Activated CD4-positive, alpha-beta T cell treated with anti-CD3 and anti-CD28 coated beads, Interleukin-2, amount 10 ng/mL, durations not matched to agents 7 days and 5 days (primary cell): ENCODE measurements around the gene SIGLEC12. TPM values are rescaled to one million over a fixed set of nuclear protein-coding genes. Genes with fewer than 3 reads are reported as not detected.
A peak's percentile ranks its signal among the peaks of the same experiment; 100 is the strongest.

Experiments
- CTCF ChIA-PET: fragments of 350-600 bp; sonication (Branson Sonifier 250); formaldehyde crosslinking; loops from one replicate; lab custom pipeline; 2021; ENCODE audit warnings: antibody characterized with exemption; lab: Charles Lee
- POLR2A ChIA-PET: fragments of 350-600 bp; sonication (Branson Sonifier 250); formaldehyde crosslinking; loops from one replicate; lab custom pipeline; 2021; ENCODE audit warnings: antibody characterized with exemption; lab: Charles Lee
- DNase-seq: peaks from one replicate; pipeline ENCODE4 v3.0.0-alpha.2; 2020
- H3K27ac Mint-ChIP-seq: one replicate; pipeline ENCODE4 v1.8.0; 2021; ENCODE audit warnings: mild to moderate bottlenecking, moderate library complexity, mixed read lengths
- H3K27me3 Mint-ChIP-seq: one replicate; pipeline ENCODE4 v1.8.0; 2021; ENCODE audit warnings: mixed read lengths
- H3K36me3 Mint-ChIP-seq: one replicate; pipeline ENCODE4 v1.8.0; 2021; ENCODE audit warnings: low read depth, mixed read lengths
- H3K4me1 Mint-ChIP-seq: one replicate; pipeline ENCODE4 v1.8.0; 2021; ENCODE audit warnings: mixed read lengths
- H3K4me3 Mint-ChIP-seq: one replicate; pipeline ENCODE4 v1.8.0; 2021; ENCODE audit warnings: mild to moderate bottlenecking, moderate library complexity, mixed read lengths
- H3K9me3 Mint-ChIP-seq: one replicate; pipeline ENCODE4 v1.8.0; 2021; ENCODE audit warnings: mixed read lengths
- total RNA-seq, 2 experiments: library from RNA; stranded (reverse); gene quantifications; one replicate each; pipeline ENCODE4 v1.2.3, GENCODE V29; 2021

Gene SIGLEC12
- total RNA-seq, 2 experiments from 2014 or later, result 1.0 to 1.1 TPM

DNA sequence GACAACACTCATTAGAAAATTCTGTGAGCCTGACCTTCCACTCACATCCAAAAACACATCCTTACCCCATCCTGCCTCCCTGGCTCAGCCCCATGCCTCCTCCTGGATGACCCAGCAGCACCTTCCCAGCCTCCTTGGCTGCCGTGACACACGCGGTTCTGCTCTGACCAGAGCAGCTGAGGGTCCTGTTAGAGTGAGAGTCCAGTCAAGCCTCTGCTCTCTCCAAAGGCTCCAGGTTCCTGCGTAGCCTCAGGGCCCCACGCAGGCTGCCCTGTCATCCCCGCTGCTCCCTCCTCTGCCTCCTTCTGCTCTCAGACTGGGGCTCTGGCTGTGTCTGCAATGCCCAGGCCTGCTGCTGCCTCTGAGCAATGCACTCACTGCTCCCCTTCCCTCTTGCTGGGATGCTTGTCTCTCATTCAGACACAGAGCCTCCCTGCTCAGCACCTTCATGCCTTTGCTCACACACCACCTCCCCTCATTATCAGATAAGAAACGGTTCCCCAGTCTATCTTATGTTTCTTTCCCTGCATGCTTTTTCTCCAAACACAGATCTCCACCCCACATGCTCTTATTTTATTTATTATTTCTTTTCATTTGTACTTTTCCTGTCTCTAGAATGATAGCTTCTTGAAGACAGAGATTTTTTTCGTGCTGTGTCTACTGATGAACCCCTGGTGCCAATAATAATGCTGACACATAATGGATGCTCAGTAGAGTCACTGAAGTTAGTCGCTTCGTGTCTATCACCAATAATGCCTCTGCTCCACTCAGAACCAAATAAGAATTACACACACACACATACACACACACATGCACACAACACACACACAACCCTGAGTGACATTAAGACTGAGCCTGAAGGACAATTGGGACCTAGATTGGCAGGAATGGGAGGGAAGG lies 40.1 kb upstream of the SIGLEC12 start:
- Mint-ChIP-seq H3K4me1 (peaks cover 9% of the 10 kb centered on the region), H3K27me3 (peaks cover 23% of the 10 kb centered on the region), H3K9me3 (no peaks in the 10 kb centered on the region), H3K4me3 (no peak overlapping the region), H3K27ac (no peak overlapping the region), H3K36me3 (no peaks in the 10 kb centered on the region)
- DNase-seq, result no peak
- POLR2A ChIA-PET, result no interaction called here
- CTCF ChIA-PET, result interaction anchor here (0.6 kb wide), 1 partner anchor 898 kb away, joined by 3 read pairs; no protein-coding TSS in a partner anchor

DNA sequence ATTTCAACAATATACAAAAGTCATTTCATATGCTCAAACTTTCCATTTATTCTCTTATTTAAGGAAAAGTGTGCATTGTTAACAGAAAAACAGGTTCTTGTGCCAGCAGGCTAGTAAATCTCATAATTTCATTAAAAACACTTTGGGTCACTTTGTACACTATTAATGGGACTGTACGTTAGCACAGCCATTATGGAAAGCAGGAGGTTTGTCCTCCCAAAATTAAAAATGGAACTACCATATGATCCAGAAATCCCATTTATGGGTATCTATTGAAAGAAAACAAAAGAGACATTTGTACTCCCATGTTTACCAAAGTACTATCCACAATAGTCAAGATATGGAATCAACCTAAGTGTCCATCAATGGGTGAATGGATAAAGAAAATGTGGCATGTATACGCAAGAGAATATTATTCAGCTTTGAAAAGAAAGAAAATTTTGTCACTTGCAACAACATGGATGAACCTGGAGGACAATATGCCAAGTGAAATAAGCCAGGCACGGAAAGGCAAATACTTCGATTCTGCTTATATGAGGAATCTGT lies 38.3 kb upstream of the SIGLEC12 start:
- no peaks in the 10 kb centered on the region for H3K9me3 Mint-ChIP-seq
- H3K4me3 Mint-ChIP-seq, result no peak overlapping the region
- CTCF ChIA-PET, result no interaction called here
- no peak overlapping the region for H3K27ac Mint-ChIP-seq
- H3K36me3 Mint-ChIP-seq, result no peaks in the 10 kb centered on the region
- no peaks in the 10 kb centered on the region for H3K4me1 Mint-ChIP-seq
- POLR2A ChIA-PET, result no interaction called here
- H3K27me3 Mint-ChIP-seq, result peaks cover 35% of the 10 kb centered on the region
- DNase-seq, result no peak

DNA sequence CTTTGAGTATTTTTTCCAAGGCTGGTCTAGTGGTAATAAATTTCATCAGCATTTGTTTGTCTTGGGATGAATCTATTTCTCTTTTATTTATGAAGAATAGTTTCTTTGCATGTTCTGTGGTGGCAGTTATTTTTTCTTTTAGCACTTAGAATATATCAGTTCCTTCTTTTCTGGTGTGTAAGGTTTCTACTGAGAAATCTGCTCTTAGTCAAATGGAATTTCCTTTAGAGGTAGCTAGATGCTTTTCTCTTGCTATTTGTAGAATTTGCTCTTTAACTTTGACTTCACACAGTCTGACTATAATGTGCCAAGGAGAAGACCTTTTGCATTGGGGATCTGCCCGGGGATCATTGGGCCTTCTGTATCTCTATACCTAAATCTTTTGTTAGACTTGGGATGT lies 33.9 kb upstream of the SIGLEC12 start:
- ChIA-PET POLR2A (no interaction called here), CTCF (interaction anchor here (1.1 kb wide), 1 partner anchor 11 kb away, joined by 3 read pairs; no protein-coding TSS in a partner anchor)
- Mint-ChIP-seq H3K4me3 (no peak overlapping the region), H3K4me1 (peaks cover 7% of the 10 kb centered on the region), H3K27me3 (peaks cover 54% of the 10 kb centered on the region), H3K9me3 (no peaks in the 10 kb centered on the region), H3K27ac (no peak overlapping the region), H3K36me3 (peaks cover 1% of the 10 kb centered on the region)
- no peak for DNase-seq

DNA sequence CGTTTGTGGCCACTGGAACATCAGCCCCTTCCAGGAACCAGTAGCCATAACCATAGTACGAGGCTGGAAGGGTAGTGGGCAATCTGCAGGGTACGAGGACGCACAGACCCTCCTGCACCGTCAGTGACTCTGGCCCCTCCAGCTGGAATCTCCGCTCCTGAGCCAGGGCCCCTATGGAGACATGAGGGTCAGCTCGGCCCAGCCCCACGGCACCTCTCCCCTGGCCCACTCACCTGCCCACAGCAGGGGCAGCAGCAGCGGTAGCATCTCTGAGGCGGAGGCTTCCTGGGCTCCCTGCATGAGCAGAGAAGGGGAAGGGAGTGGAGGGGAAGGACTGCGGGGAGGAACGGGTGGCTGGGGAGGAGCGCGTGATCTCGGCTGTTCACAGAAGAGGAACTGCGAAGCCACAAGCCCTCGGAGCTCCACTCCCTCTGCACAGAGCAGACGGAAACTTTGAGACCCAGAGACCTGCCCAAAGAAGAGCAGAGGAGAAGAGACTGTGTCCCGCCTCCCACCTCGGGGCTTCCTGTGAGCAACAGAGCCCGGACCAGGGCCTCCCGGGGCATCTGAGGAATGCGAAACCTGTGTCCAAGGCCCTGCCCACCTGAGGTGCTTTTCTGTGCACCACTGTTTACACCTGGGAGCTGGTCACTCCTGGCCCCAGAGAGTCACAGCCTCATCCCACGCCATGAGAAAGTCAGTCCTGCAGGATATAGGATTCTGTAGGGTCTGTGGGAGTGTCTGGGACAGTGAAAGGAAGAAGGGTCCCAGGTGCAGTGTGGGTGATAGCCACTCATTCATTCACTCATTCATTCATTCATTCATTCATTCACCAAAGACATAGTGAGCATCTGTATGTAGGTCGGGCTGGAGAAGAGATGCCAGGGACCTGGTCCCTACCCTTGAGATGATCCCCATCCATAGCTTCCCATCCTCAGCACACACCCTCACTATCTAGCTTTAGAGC lies 30.0 kb upstream of the SIGLEC12 start, which contains the start of gene SIGLEC6:
TSS of gene SIGLEC6 (minus strand) at position 322 of the 967 bp plus-strand sequence. CDS start at position 300, 22 bp downstream.
- H3K4me1 Mint-ChIP-seq, result peaks cover 7% of the 10 kb centered on the region
- H3K4me3 Mint-ChIP-seq, result no peak within 1 kb of the TSS
- peak; percentile 39 for DNase-seq
- no peak within 1 kb of the TSS for H3K27ac Mint-ChIP-seq
- CTCF ChIA-PET, result interaction anchor here (2.2 kb wide), 1 partner anchor 16 kb away, joined by 9 read pairs; no protein-coding TSS in a partner anchor
- POLR2A ChIA-PET, result no interaction called here
- peaks cover 52% of the 10 kb centered on the region for H3K27me3 Mint-ChIP-seq
- H3K9me3 Mint-ChIP-seq, result no peaks in the 10 kb centered on the region
- peaks cover 1% of the 10 kb centered on the region for H3K36me3 Mint-ChIP-seq

DNA sequence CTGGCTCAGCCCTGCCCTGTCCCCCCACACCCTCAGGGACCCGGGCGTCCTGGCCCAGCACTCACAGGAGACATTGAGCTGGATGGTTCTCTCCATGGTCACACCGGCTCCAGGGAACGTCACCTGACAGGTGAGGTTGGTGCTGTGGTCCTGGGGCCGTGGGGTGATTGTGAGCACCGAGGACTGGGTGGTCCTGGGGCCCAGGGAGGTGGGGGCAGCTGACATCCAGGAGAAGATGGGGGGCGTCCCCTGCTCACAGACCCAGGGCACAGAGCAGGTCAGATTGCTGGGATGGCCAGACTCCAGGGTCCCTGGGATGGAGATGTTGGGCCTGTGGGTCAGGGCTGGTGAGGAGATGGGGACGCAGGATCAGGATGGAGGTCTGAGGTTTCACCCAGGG lies 29.0 kb upstream of the SIGLEC12 start:
- peaks cover 49% of the 10 kb centered on the region for H3K27me3 Mint-ChIP-seq

DNA sequence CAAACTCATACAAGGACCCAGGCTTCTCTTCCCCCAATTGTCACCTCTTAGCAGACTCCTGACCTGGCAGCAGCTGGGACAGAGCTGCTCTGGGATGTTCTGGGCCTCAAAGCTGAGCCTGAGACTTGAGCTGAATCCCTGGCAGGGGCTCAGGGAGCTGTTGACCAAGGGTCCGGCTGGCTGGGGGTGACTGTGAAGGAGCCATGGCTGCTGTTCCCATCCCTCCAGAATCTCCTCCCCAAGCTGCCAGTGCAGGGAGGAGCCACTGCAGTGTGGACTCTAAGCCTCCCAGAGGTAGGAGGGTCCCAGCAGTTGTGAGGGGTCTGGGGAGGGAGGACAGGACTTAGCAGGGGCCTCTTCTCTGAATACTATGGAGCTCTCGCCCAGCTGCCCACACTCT lies 27.7 kb upstream of the SIGLEC12 start:
- Mint-ChIP-seq H3K36me3 (peaks cover under 1% of the 10 kb centered on the region), H3K9me3 (no peaks in the 10 kb centered on the region), H3K4me1 (peaks cover 7% of the 10 kb centered on the region), H3K4me3 (no peak overlapping the region), H3K27me3 (peaks cover 36% of the 10 kb centered on the region), H3K27ac (no peak overlapping the region)
- POLR2A ChIA-PET, result no interaction called here
- no peak for DNase-seq
- CTCF ChIA-PET, result no interaction called here

More for the DNA sequence above, 29.0 kb upstream of the SIGLEC12 start:
- Mint-ChIP-seq H3K9me3 (no peaks in the 10 kb centered on the region), H3K27ac (no peak overlapping the region), H3K36me3 (peaks cover 1% of the 10 kb centered on the region), H3K4me3 (no peak overlapping the region), H3K4me1 (peaks cover 7% of the 10 kb centered on the region)
- no peak for DNase-seq
- CTCF ChIA-PET, result interaction anchor here (1.1 to 2.2 kb wide), 2 partner anchors 11 to 15 kb away, joined by 3 to 9 read pairs; no protein-coding TSS in a partner anchor
- POLR2A ChIA-PET, result no interaction called here

DNA sequence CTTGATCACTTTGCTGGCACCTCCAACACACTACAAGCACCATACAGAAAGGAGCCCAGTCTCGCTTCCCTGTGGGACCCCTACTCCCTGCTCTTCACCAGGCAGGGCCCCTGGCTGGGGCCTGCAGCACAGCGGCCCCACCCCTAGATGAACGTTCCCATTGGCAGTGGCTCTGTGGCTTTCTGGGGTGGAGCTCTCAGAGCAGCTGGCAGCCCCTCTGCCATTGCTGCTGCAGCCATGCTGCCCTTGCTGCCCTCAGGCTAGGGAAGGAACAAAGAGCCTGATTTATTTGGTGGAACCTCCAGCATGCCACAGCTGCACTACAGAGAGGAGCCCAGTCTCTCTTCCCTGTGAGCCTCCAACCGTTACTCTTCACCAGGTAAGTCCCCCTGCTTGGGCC lies 24.1 kb upstream of the SIGLEC12 start:
- ChIA-PET POLR2A (no interaction called here), CTCF (interaction anchor here (0.6 to 1.4 kb wide), 2 partner anchors 10 to 136 kb away, joined by 3 read pairs; no protein-coding TSS in a partner anchor)
- Mint-ChIP-seq H3K4me1 (no peaks in the 10 kb centered on the region), H3K27ac (no peak overlapping the region), H3K9me3 (no peaks in the 10 kb centered on the region), H3K36me3 (no peaks in the 10 kb centered on the region), H3K27me3 (peaks cover 21% of the 10 kb centered on the region), H3K4me3 (no peak overlapping the region)
- DNase-seq, result no peak

DNA sequence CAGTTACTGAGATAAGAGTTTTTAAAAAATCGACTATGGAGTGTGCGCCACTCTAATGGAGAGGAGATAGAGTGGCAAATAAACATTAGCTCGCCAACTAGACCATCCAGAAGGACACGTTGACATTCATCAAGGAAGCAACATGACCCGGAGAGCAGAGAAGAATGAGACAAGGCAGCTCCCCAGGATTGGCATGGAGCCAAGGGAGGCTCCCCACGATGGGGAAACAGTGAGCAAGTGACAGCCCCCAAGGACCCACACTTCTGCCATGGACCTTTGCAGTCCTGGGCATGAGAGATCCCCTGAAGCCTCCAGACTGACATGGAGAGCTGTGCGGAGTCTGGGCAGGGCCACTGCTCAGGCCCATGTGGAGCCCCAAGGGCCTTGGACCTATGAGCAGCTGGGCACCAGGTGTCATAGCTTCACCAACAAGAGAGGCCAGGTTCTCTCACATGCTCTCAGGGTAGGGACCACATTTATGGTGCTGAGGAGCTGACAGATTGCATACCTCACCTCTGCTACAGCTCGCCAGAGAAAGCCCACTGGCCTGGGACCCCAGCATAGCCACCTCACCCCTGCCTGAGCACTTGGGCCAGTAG lies 23.2 kb upstream of the SIGLEC12 start:
- H3K36me3 Mint-ChIP-seq, result no peaks in the 10 kb centered on the region
- H3K27me3 Mint-ChIP-seq, result peaks cover 23% of the 10 kb centered on the region
- POLR2A ChIA-PET, result no interaction called here

DNA sequence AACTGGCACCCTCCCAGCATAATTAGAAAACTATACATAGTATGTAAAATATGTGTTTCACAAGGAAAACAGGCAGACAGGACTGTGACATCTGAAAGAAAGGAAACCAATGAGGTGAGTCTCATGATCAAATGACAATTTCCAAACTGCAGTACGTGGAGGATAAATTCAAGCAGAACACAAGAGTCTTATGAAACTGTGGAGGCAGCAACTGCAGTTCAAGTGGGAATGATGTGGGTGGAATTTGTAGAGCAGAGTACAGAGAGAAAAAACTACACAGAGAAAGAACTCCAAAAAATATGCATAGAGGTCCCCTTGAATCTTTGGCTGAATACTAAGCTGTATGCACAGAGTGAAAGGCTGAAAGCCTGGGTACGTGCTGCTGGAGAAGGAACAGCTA lies 20.2 kb upstream of the SIGLEC12 start:
- no peaks in the 10 kb centered on the region for H3K4me1 Mint-ChIP-seq
- no peak overlapping the region for H3K4me3 Mint-ChIP-seq
- POLR2A ChIA-PET, result no interaction called here
- H3K9me3 Mint-ChIP-seq, result peaks cover 3% of the 10 kb centered on the region
- CTCF ChIA-PET, result interaction anchor here (0.6 kb wide), 1 partner anchor 135 kb away, joined by 3 read pairs; no protein-coding TSS in a partner anchor
- H3K27ac Mint-ChIP-seq, result no peak overlapping the region
- DNase-seq, result no peak
- H3K27me3 Mint-ChIP-seq, result peaks cover 18% of the 10 kb centered on the region
- H3K36me3 Mint-ChIP-seq, result no peaks in the 10 kb centered on the region

More for the DNA sequence above, 23.2 kb upstream of the SIGLEC12 start:
- Mint-ChIP-seq H3K4me1 (no peaks in the 10 kb centered on the region), H3K9me3 (no peaks in the 10 kb centered on the region), H3K27ac (no peak overlapping the region), H3K4me3 (no peak overlapping the region)
- DNase-seq, result no peak
- CTCF ChIA-PET, result interaction anchor here (0.6 to 1.4 kb wide), 2 partner anchors 9 to 135 kb away, joined by 3 read pairs; no protein-coding TSS in a partner anchor

DNA sequence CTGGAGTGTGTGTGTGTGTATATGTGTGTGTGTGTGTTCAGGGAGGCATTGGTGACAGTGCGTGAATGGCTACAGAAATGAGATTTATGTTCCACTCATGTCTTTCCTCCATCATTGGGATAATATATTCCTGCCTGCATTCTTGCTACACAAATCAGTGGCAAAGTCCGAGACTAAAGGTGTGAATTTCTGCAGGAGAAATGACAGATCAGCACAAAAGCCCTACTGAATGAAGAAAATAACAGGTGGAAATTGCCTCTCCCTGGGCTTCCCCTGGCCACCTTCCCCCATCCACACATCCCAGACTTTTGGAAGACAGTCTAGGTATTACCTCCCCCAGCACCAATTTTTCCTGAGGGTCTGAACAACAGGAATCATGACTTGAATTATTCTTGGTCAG lies 19.8 kb upstream of the SIGLEC12 start:
- no peak overlapping the region for H3K27ac Mint-ChIP-seq
- no peaks in the 10 kb centered on the region for H3K4me1 Mint-ChIP-seq
- H3K9me3 Mint-ChIP-seq, result peaks cover 3% of the 10 kb centered on the region
- ChIA-PET POLR2A (no interaction called here), CTCF (no interaction called here)
- H3K27me3 Mint-ChIP-seq, result peaks cover 17% of the 10 kb centered on the region
- no peak overlapping the region for H3K4me3 Mint-ChIP-seq
- DNase-seq, result no peak
- no peaks in the 10 kb centered on the region for H3K36me3 Mint-ChIP-seq

DNA sequence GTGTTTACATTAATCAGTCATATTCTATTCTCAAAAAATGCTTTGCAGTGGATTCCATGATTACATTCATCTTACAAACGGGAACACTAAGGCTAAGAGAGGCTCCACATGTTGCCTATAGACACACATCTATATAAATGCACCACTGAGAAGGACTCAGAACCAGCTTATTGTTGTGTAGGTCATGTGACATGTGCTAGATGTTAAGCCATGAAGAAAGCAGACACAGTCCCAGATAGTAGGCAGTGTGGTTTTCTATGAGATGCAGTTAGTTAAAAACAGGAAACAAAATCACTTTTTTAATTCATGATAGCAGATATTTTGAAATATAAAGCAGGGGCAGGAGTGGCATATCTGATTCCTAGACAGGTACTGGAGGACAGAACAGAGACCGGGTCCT lies 19.1 kb upstream of the SIGLEC12 start:
- no peak for DNase-seq
- Mint-ChIP-seq H3K4me1 (no peaks in the 10 kb centered on the region), H3K27me3 (peaks cover 14% of the 10 kb centered on the region), H3K4me3 (no peak overlapping the region), H3K36me3 (no peaks in the 10 kb centered on the region), H3K27ac (no peak overlapping the region), H3K9me3 (peaks cover 3% of the 10 kb centered on the region)
- ChIA-PET CTCF (no interaction called here), POLR2A (no interaction called here)
